Measurements from ENCODE around the gene GUCA2A. TPM values are rescaled to one million over a fixed set of nuclear protein-coding genes. Genes with fewer than 3 reads are reported as not detected.

Gene GUCA2A
- total and polyA plus RNA-seq, 2 donors from 2014 or later: not detected

DNA sequence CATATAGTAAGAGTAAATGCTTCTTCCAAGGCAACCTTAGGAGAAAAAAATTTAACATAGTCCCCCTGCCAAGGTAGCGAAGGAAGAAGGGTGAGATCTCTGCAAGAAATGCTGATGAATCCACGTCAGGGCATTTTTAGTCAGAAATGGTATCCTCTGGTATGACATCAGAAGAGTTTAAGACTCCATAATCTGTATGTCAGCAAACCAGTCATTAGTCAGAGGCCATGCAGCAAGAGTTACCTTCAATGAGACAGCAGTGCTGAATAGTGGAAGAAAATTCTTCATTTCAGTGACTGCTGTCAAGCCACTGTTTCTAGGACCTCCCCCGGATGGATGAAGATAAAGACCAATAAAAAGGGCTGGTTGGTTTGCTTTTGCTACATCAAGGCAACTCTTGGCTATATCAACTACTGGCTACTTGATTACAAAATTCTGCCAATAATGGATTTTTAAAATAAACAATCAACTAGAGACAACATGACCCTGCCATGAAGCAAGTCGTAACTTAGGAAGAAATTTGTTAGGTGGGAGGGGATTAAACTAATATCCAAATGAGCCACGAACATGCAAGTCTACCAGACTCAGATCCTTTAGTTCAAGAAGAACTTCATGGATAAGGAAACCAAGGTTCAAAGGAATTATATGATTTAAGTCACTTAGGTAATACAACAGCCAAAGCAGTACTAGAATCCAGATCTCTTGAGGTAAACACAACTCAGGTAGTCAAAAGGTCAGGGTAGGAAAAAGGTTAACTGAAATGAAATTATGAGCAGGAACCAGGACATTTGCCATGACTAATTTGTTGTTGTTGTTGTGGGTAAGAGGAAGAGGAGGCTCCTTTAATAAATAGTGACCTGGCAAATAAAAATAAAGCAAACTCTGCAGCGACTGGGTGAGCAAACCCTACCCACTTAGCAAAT, 25.6 kb upstream of the GUCA2A start:
- Histone ChIP-seq H3K9me3 (ENCODE audit: control insufficient read depth in 2 of 3, insufficient read depth in 1 of 3, low read length in 3 of 3) (no peaks in the 10 kb centered on the region), H3K27ac (ENCODE audit: low read depth in 2 of 2, low read length in 2 of 2) (no peak overlapping the region), H3K4me1 (ENCODE audit: control insufficient read depth in 2 of 3, insufficient read depth in 2 of 3, low read depth in 1 of 3, low read length in 3 of 3) (peaks cover 0 to 2% (median 0%) of the 10 kb centered on the region in 3 donors), H3K27me3 (ENCODE audit: control insufficient read depth, insufficient read depth, low read length) (no peaks in the 10 kb centered on the region), H3K9ac (ENCODE audit: low read length in 3 of 3) (no peak overlapping the region), H3K4me3 (ENCODE audit: low read length in 3 of 3) (no peak overlapping the region), H3K36me3 (ENCODE audit: control insufficient read depth in 2 of 3, insufficient read depth in 3 of 3, low read length in 3 of 3) (peaks cover 4 to 25% (median 9%) of the 10 kb centered on the region in 3 donors)
- FAIRE-seq: no peak
- intact Hi-C loops (cut with DNase I): no loop called here
- TF ChIP-seq CTCF (IDR thresholded peaks at IDR 0.05; ENCODE audit: borderline replicate concordance, extremely low read depth, insufficient read depth): no peak
- no peak for DNase-seq

- TF ChIP-seq CTCF (IDR thresholded peaks at IDR 0.05; ENCODE audit: borderline replicate concordance, extremely low read depth, insufficient read depth): no peak
- intact Hi-C loops (cut with DNase I): no loop called here
- DNase-seq (no peak), FAIRE-seq (no peak)
- Histone ChIP-seq H3K4me1 (ENCODE audit: control insufficient read depth in 2 of 3, insufficient read depth in 2 of 3, low read depth in 1 of 3, low read length in 3 of 3) (no peaks in the 10 kb centered on the region), H3K9me3 (ENCODE audit: control insufficient read depth in 2 of 3, insufficient read depth in 1 of 3, low read length in 3 of 3) (no peaks in the 10 kb centered on the region), H3K4me3 (ENCODE audit: low read length in 3 of 3) (no peak overlapping the region), H3K9ac (ENCODE audit: low read length in 3 of 3) (no peak overlapping the region), H3K27me3 (ENCODE audit: control insufficient read depth, insufficient read depth, low read length) (no peaks in the 10 kb centered on the region), H3K36me3 (ENCODE audit: control insufficient read depth in 2 of 3, insufficient read depth in 3 of 3, low read length in 3 of 3) (peaks cover 2 to 16% (median 2%) of the 10 kb centered on the region in 3 donors), H3K27ac (ENCODE audit: low read depth in 2 of 2, low read length in 2 of 2) (no peak overlapping the region)
Measured at GRCh38 chr1:42186152-42186551, 21.6 kb upstream of the GUCA2A start.

GRCh38 chr1:42184616-42185015, 20.1 kb upstream of the GUCA2A start:
- intact Hi-C loops (cut with DNase I): no loop called here
- H3K36me3 ChIP-seq (ENCODE audit: control insufficient read depth in 2 of 3, insufficient read depth in 3 of 3, low read length in 3 of 3): peaks cover 2 to 15% (median 4%) of the 10 kb centered on the region in 3 donors
- no peak overlapping the region for H3K9ac ChIP-seq (ENCODE audit: low read length in 3 of 3)
- FAIRE-seq (no peak), DNase-seq (no peak)
- no peaks in the 10 kb centered on the region for H3K27me3 ChIP-seq (ENCODE audit: control insufficient read depth, insufficient read depth, low read length)
- no peak overlapping the region for H3K27ac ChIP-seq (ENCODE audit: low read depth in 2 of 2, low read length in 2 of 2)
- no peak for TF ChIP-seq CTCF (IDR thresholded peaks at IDR 0.05; ENCODE audit: borderline replicate concordance, extremely low read depth, insufficient read depth)
- no peaks in the 10 kb centered on the region for H3K9me3 ChIP-seq (ENCODE audit: control insufficient read depth in 2 of 3, insufficient read depth in 1 of 3, low read length in 3 of 3)
- no peak overlapping the region for H3K4me3 ChIP-seq (ENCODE audit: low read length in 3 of 3)
- H3K4me1 ChIP-seq (ENCODE audit: control insufficient read depth in 2 of 3, insufficient read depth in 2 of 3, low read depth in 1 of 3, low read length in 3 of 3): no peaks in the 10 kb centered on the region

Measured in kidney (tissue), 14 donors.